GM23248 (cell line): ENCODE data around the gene BEST2. TPM values are rescaled to one million over a fixed set of nuclear protein-coding genes. Genes with fewer than 3 reads are reported as not detected.
"Not testable (repeated sequence)": the region's sequence is repeated elsewhere in the genome, so short reads cannot be mapped to it uniquely, and the experiment has no call there.

Experiments used
- DNase-seq: peaks from one replicate; pipeline ENCODE4 v3.0.0-alpha.2; 2015
- H2AFZ ChIP-seq: fragments of 200-600 bp; sonication (generic); 2 replicates; pipeline ENCODE4 v1.6.1; 2016; ENCODE audit warnings: antibody characterized with exemption
- H3F3A ChIP-seq: fragments of 200-600 bp; sonication (generic); 2 replicates; pipeline ENCODE4 v1.6.1; 2016; ENCODE audit warnings: mild to moderate bottlenecking, antibody characterized with exemption, mixed run types; ENCODE audit not compliant: insufficient read depth
- H3K27ac ChIP-seq: fragments of 200-600 bp; sonication (generic); 2 replicates; pipeline ENCODE4 v1.5.1; 2016; ENCODE audit warnings: mild to moderate bottlenecking
- H3K27me3 ChIP-seq: fragments of 200-600 bp; sonication (generic); replicated peaks from 2 replicates; pipeline ENCODE4 v1.6.1; 2016; ENCODE audit warnings: mild to moderate bottlenecking; ENCODE audit not compliant: insufficient read depth
- H3K36me3 ChIP-seq: fragments of 200-600 bp; sonication (generic); 2 replicates; pipeline ENCODE4 v1.6.1; 2016; ENCODE audit warnings: low read depth, mild to moderate bottlenecking
- H3K4me1 ChIP-seq: fragments of 200-600 bp; sonication (generic); 2 replicates; pipeline ENCODE4 v1.6.1; 2016; ENCODE audit warnings: mild to moderate bottlenecking; ENCODE audit not compliant: insufficient read depth
- H3K4me2 ChIP-seq: fragments of 200-600 bp; sonication (generic); one replicate; pipeline ENCODE4 v1.6.1; 2016; ENCODE audit warnings: mild to moderate bottlenecking; ENCODE audit not compliant: unreplicated experiment
- H3K4me3 ChIP-seq: fragments of 200-600 bp; sonication (generic); 2 replicates; pipeline ENCODE4 v1.5.1; 2016; ENCODE audit warnings: mild to moderate bottlenecking
- H3K79me2 ChIP-seq: fragments of 200-600 bp; sonication (generic); 2 replicates; pipeline ENCODE4 v1.6.1; 2016; ENCODE audit warnings: mild to moderate bottlenecking; ENCODE audit not compliant: insufficient read depth
- H3K9ac ChIP-seq: fragments of 200-600 bp; sonication (generic); 2 replicates; pipeline ENCODE4 v1.6.1; 2016; ENCODE audit warnings: mild to moderate bottlenecking
- H3K9me2 ChIP-seq: fragments of 200-600 bp; sonication (generic); 2 replicates; pipeline ENCODE4 v1.6.1; 2016; ENCODE audit warnings: mixed run types, mild to moderate bottlenecking, moderate library complexity; ENCODE audit not compliant: insufficient read depth
- H3K9me3 ChIP-seq: fragments of 200-600 bp; sonication (generic); one replicate; pipeline ENCODE4 v1.6.1; 2017; ENCODE audit warnings: low read depth
- H4K20me1 ChIP-seq: fragments of 200-600 bp; sonication (generic); 2 replicates; pipeline ENCODE4 v1.6.0; 2016; ENCODE audit not compliant: insufficient read depth
- EZH2 ChIP-seq: fragments of 200-600 bp; sonication (generic); IDR thresholded peaks from 2 replicates; pipeline ENCODE4 v1.6.1; 2018; ENCODE audit warnings: antibody characterized with exemption, mild to moderate bottlenecking; ENCODE audit not compliant: insufficient read depth, poor library complexity, severe bottlenecking
- EZH2phosphoT487 ChIP-seq: fragments of 200-600 bp; sonication (generic); IDR thresholded peaks from 2 replicates; pipeline ENCODE4 v1.6.1; 2018; ENCODE audit warnings: antibody characterized with exemption, moderate library complexity, mild to moderate bottlenecking, low read depth; ENCODE audit not compliant: insufficient read depth
- WGBS, 2 experiments: methylation state at CpG; one replicate each; pipeline ENCODE4 v1.1.6; 2015 to 2017; ENCODE audit warnings: low lambda C conversion rate in 2 of 2, low coverage in 1 of 2; ENCODE audit errors: missing lambda C conversion rate in 2 of 2; 5-methylcytosine and 5-hydroxymethylcytosine counted together
- in situ Hi-C: fragments of 300-500 bp; cut with MboI; formaldehyde crosslinking; loops from 2 replicates; pipeline ENCODE4 v1.15.0; 2020
- polyA plus RNA-seq: library from polyadenylated mRNA; unstranded; fragments of >200 nt; fragmentation: Nextera tagmentation; extraction: Ambion mirVana; gene quantifications from 2 replicates; pipeline ENCODE4 v1.2.1, GENCODE V29; 2016
- total RNA-seq: library from RNA; depleted of rRNA; stranded (reverse); fragments of >200 nt; shearing (Covaris generic); gene quantifications from 2 replicates; pipeline ENCODE4 v1.2.3, GENCODE V29; 2014

The BEST2 gene
- total and polyA plus RNA-seq, 2 experiments from 2014 or later, result not detected

DNA sequence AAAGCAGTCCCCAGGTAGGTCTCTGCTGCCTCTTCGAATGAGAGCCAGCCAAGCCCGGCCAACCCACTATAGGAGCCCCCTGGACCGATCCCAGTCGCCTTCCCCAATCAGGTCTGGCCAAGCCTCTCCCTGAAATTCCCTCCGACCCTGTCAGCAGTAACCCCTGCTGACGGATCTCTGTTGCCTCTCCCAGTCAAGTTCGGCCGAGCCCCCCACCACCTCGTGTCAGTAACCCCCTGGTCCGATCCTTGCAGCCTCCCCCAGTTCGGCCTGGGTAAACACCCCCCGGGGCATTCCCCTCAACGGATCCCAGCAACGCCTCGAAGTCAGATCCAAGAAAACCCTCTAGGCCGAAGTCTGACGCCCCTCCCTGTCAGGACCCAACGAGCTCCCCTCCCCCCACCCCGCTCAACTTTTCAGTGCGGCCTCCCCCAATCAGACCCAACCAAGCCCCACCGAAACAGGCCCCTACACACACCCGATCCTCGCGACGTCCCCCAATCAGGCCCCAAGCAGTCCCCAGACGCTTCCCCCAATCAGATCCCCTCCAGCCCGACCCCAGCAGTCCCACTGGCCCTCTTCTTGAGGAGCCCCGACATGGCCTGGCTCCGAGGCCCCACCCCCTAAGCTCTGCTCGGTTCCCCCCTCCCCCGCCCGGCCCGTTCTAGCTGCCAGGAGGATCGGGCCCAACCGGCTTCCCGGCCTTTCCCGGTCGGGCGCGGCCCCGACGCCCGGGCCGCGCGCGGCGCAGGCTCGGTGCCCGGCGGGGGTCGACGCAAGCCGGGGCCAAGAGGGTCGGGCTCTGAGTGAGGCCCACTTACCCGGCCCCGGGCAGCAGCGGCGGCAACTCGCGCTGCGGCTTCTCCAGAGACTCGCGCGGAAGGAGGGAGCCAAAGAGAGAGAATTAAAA is 29.7 kb upstream of the BEST2 start:
- Histone ChIP-seq H3K9me3 (no peaks in the 10 kb centered on the region), H2AFZ (peak overlapping the region; percentile 69), H3K9me2 (no peaks in the 10 kb centered on the region), H3K36me3 (no peaks in the 10 kb centered on the region), H3K27me3 (no peaks in the 10 kb centered on the region), H3K4me3 (peak overlapping the region; percentile 96), H3K4me1 (peaks cover 20% of the 10 kb centered on the region), H4K20me1 (no peaks in the 10 kb centered on the region), H3K79me2 (peaks cover 74% of the 10 kb centered on the region), H3K4me2 (peak overlapping the region; percentile 94), H3K27ac (peak overlapping the region; percentile 90), H3K9ac (peak overlapping the region; percentile 95), H3F3A (peaks cover 26% of the 10 kb centered on the region)
- peak; percentile 83 for DNase-seq
- TF ChIP-seq EZH2 (no peak), EZH2phosphoT487 (no peak)
- WGBS, 2 experiments, result 0% methylated on average over 43 to 65 of the region's 65 CpGs
- in situ Hi-C loops, result no loop called here

DNA sequence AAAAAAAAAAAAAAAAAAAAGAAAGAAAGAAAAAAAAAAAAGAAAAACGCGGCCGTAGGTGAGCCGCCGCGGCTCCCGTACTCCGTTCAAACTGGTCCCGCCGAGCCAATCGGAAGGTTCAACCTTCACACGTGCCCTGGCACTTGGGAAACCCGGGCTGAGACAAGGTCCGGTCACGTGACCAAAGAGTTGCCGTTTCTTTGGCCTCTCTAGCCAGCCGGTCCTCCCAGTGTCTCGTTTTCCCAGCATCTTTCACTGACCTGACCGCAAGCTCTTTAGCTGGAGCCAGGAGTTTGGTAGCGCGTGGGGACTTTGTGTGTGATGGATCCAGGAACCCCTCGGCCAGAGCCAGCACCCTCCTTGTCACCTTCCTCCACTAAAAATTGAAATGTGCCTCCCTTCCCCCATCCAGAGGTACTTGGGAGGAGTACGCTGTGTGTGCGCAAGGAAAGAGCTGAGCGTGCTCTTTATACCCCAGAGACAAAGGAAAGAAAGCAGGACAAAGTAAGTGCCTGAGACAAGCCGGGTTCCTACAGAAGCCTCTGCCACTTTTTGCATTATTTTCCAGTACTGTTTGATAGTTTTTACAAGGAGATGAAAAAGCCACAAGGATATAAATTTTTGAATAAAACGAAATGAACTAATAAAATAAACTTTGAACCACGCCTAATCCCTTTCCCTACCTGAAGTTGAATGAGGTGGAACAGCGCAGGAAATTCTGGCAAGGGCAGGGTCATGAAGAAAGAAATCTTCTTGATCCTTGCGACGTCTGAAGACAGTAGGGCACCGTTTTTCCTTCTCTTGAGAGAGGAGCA is 28.8 kb upstream of the BEST2 start:
- Histone ChIP-seq H3K27ac (peak overlapping the region; percentile 90), H3K36me3 (no peaks in the 10 kb centered on the region), H3F3A (peaks cover 31% of the 10 kb centered on the region), H4K20me1 (no peaks in the 10 kb centered on the region), H3K9me3 (no peaks in the 10 kb centered on the region), H3K4me1 (peaks cover 20% of the 10 kb centered on the region), H3K79me2 (peaks cover 65% of the 10 kb centered on the region), H2AFZ (peak overlapping the region; percentile 94), H3K9ac (peak overlapping the region; percentile 95), H3K9me2 (no peaks in the 10 kb centered on the region), H3K4me3 (peak overlapping the region; percentile 96), H3K4me2 (peak overlapping the region; percentile 98), H3K27me3 (no peaks in the 10 kb centered on the region)
- no peak for TF ChIP-seq EZH2
- no peak for TF ChIP-seq EZH2phosphoT487
- DNase-seq, result peak; percentile 100
- in situ Hi-C loops, result no loop called here
- 1% methylated on average over 31 to 32 of the region's 32 CpGs for WGBS, 2 experiments

DNA sequence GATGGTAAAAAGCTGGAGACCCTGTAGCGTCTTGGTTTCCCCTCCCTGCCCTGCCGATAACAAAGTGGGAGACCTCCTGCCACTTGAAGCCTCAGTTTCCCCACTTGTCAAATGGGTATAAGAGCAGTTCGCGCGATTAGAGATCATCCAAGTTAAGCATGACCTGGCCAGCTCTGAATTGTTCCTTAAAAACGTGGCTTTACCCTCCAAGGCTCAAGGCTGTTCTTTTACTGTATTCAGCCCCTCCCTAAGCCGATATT is 28.3 kb upstream of the BEST2 start:
- no peaks in the 10 kb centered on the region for H3K9me3 ChIP-seq
- H4K20me1 ChIP-seq, result no peaks in the 10 kb centered on the region
- 1 to 3% methylated on average over 7 of the region's 7 CpGs for WGBS, 2 experiments
- H3K4me2 ChIP-seq, result peak overlapping the region; percentile 98
- no peaks in the 10 kb centered on the region for H3K27me3 ChIP-seq
- peaks cover 60% of the 10 kb centered on the region for H3K79me2 ChIP-seq
- TF ChIP-seq EZH2 (no peak), EZH2phosphoT487 (no peak)
- H3K4me1 ChIP-seq, result peaks cover 16% of the 10 kb centered on the region
- H3K27ac ChIP-seq, result peak overlapping the region; percentile 90
- in situ Hi-C loops, result no loop called here
- no peaks in the 10 kb centered on the region for H3K9me2 ChIP-seq
- H3K9ac ChIP-seq, result peak overlapping the region; percentile 95
- H3F3A ChIP-seq, result peaks cover 36% of the 10 kb centered on the region
- DNase-seq, result peak; percentile 53
- H3K36me3 ChIP-seq, result no peaks in the 10 kb centered on the region
- H3K4me3 ChIP-seq, result peak overlapping the region; percentile 96
- peak overlapping the region; percentile 94 for H2AFZ ChIP-seq

DNA sequence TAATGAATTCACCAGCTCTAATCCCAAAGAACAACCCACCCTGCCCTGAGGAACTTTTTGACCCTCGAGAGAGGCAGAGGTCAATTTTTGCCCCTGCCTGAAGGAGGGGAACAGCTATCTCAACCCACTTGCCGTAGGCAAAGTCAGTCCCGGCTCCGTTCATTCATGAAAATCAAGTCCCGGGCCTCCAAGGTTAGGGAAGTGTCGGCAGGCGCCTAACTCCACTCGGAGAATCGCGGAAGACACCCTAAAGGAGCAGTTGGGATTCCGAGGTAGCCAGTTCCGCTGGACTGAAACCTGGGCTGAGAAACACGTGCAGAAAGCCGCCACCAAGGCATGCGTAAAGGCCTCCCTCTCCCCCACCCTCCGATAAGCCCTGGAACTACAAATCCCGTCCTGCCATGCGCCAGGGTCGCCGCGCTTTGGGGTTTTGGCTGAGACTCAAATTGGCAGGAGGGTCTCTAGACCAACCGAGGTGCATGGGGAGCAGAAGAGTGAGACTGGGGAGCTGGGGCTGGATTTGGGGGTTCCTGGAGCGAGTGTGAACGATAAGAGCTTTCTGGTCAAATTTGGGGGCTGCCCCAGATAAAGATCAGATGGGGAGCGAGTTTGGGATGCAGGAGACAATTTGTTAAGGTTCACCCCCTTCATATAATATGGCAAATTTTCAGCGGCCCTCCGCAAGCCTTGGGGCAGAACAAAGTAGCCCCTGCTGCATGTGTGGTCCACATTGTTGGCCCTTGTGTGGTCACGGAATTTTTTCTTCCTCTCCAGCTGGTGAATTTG is 27.8 kb upstream of the BEST2 start, which contains the start of gene TNPO2:
Gene TNPO2, minus strand, starts transcription at position 292 of the 786 bp plus-strand sequence. CDS start 2,955 bp downstream, outside the sequence.
- TF ChIP-seq EZH2, result no peak
- no peak for TF ChIP-seq EZH2phosphoT487
- no peaks in the 10 kb centered on the region for H3K27me3 ChIP-seq
- H3K27ac ChIP-seq, result peak within 1 kb of the TSS; percentile 90
- H3F3A ChIP-seq, result peaks cover 36% of the 10 kb centered on the region
- H3K4me3 ChIP-seq, result peak within 1 kb of the TSS; percentile 96
- peak within 1 kb of the TSS; percentile 94 for H2AFZ ChIP-seq
- H3K4me1 ChIP-seq, result peaks cover 12% of the 10 kb centered on the region
- no peaks in the 10 kb centered on the region for H3K9me2 ChIP-seq
- H3K79me2 ChIP-seq, result peaks cover 55% of the 10 kb centered on the region
- peak within 1 kb of the TSS; percentile 98 for H3K4me2 ChIP-seq
- in situ Hi-C loops, result no loop called here
- H3K36me3 ChIP-seq, result peaks cover 4% of the 10 kb centered on the region; the same call in 1 of the 2 replicates
- peak; percentile 73 for DNase-seq
- 5 to 7% methylated on average over 28 of the region's 28 CpGs for WGBS, 2 experiments
- H3K9me3 ChIP-seq, result no peaks in the 10 kb centered on the region
- H4K20me1 ChIP-seq, result no peaks in the 10 kb centered on the region
- peak within 1 kb of the TSS; percentile 95 for H3K9ac ChIP-seq

DNA sequence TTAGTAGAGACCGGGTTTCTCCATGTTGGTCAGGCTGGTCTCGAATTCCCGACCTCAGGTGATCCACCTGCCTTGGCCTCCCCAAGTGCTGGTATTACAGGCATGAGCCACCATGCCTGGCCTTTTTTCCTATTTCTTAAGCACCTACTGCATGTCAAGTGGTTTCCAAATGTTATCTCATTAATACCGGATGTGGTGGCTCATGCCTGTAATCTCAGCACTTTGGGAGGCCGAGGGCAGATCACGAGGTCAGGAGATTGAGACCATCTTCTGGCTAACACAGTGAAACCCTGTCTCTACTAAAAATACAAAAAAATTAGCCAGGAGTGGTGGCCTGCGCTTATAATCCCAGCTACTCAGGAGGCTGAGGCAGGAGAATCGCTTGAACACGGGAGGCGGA is 26.0 kb upstream of the BEST2 start:
- H2AFZ ChIP-seq, H4K20me1 ChIP-seq, DNase-seq, H3K27me3 ChIP-seq, H3K9ac ChIP-seq, H3K27ac ChIP-seq, in situ Hi-C loops, H3K4me3 ChIP-seq, H3K4me2 ChIP-seq, H3K9me2 ChIP-seq, H3K4me1 ChIP-seq, H3K9me3 ChIP-seq: not testable (repeated sequence)
- peaks cover 31% of the 10 kb centered on the region for H3F3A ChIP-seq
- H3K36me3 ChIP-seq, result peaks cover 12% of the 10 kb centered on the region; the same call in 1 of the 2 replicates
- H3K79me2 ChIP-seq, result peaks cover 51% of the 10 kb centered on the region
- 94 to 99% methylated on average over 8 to 10 of the region's 10 CpGs for WGBS, 2 experiments
